GM19328 (cell line): ENCODE data around the gene PPIP5K1.
"Not testable (repeated sequence)": the region's sequence is repeated elsewhere in the genome, so short reads cannot be mapped to it uniquely, and the experiment has no call there.

ENCODE experiments used
- ATAC-seq: cut with Tn5 transposase; IDR thresholded peaks from one replicate; pipeline ENCODE4 v1.9.1; 2021; ENCODE audit warnings: mild to moderate bottlenecking, moderate library complexity; ENCODE audit not compliant: unreplicated experiment

PPIP5K1 gene

DNA sequence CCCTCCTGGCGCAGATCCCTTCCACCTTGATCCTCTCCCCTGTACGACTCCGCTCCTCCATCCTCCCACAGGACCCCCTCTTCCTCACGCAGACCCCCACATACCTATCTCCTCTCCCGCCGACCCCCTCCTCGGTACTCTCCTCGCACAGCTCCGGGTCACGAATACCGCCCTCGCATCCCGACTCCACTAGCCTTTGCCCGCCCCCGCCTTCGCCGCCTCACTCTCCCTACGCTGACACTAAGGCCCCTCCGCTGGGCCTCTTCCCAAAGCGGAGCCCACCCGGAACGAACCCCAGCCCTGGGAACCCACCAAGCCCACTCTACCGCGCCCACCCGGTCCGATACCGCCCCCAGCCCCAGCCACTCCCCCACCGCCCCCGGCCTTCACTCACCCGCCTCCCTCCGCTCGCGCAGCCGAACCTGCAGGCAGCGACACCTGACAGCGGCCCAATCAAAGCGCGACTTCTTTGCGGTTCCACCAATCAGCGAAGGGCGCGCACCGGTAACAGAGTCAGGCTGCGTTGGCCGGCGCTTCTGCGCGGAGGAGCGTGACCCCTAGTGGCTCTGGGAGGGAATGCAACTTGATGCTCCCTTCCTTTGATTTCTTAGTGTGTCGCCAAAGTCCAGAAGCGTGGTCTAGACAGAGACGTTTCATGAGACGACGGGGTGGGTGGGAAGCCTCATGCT lies at the start of gene PPIP5K1:
TSS of gene PPIP5K1 (minus strand) at position 431 of the 689 bp plus-strand sequence. CDS start 5,704 bp downstream, outside the sequence.
- peak; percentile 93 for ATAC-seq

DNA sequence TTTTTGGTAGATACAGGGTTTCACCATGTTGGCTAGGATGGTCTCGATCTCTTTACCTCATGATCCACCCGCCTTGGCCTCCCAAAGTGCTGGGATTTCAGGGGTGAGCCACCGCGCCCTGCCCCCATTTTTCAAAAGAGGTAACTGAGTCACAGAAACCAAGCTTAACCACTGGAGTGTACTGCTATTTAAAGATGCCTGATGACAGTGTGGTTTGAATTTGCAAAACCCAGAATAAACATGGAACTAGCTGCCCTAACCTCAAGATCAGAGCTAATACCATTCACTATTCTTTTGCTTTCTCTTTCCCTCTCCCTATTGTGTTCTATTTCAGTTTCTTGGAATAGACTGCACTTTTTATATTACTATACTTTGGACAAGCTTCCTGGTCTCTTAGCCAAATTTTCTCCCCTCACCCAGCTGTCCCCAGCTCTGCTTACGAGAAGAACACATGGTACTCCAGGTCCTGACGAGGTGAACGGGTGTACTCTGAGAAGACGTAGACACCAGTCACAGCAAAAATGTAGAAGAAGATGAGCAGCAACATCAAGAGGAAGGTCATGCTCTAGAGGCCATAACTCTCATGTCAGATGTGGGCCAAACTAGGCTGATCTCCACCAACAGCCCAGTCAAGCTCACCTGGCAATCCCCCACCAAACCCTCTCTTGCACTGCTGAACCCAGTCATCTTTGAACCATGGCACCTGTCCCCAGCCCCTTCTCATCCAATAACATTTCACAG lies 48.6 kb upstream of the PPIP5K1 start:
- ATAC-seq = not testable (repeated sequence)

DNA sequence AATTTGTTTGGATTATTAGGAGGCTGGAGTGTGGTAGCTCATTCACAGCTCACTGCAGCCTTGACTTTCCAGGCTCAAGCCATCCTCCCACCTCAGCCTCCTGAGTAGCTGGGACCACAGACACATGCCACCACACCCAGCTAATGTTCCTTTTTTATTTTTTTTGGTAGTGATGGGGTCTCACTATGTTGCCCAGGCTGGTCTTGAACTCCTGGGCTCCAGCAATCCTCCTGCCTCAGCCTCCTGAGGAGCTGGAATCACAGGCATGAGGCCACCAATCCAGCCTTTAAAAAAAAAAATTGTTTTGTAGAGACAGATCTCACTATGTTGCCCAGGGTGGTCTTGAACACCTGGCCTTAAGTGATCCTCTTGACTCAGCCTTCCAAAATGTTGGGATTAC lies 36.9 kb upstream of the PPIP5K1 start:
- ATAC-seq = not testable (repeated sequence)

DNA sequence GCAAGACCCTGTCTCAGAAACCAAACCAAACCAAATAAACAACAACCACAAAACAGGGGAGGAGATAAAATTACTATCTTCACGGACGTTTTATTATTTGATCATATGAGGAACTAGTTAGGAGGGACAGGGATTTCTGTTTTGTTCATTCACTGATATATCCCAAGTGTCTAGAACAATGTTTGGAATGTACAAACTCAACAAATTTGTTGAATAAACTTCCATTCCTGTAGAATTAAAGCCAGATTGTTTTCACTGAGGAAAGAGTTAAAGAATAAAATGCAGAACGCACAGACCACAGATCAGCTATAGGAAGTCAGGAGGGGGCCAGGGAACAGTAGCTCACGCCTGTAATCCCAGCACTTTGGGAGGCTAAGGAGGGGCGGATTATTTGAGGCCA lies 35.1 kb upstream of the PPIP5K1 start:
- no peak for ATAC-seq

DNA sequence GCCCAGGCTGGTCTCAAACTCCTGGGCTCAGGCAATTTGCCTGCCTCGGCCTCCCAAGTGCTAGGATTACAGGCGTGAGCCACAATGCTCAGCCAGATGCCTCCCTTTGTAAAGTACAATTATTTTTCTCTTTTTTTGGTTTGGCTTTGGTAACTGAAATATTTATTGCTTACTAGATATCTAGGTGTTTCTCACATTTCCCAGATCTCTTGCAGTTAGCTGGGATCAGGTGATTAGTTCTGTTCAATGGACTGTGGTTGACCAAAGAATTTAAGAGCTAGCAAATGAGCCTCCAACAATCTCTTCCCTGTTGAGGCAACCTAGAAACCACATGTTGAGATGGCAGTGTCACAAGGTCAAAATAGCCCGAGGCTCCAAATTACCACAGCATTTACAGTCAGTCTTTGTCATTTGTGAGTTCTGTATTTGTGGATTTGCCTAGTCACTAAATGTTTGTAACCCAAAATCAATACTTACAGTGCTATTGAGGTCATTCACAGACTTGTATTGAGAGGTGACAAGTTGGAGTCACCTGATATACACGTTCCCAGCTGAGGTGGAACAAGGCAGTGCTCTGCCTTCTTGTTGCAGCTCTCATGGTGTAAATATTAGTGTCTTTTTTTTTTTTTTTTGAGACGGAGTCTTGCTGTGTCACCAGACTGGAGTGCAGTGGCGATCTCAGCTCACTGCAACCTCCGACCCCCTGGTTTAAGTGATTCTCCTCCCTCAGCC lies 32.2 kb upstream of the PPIP5K1 start:
- not testable (repeated sequence) for ATAC-seq

DNA sequence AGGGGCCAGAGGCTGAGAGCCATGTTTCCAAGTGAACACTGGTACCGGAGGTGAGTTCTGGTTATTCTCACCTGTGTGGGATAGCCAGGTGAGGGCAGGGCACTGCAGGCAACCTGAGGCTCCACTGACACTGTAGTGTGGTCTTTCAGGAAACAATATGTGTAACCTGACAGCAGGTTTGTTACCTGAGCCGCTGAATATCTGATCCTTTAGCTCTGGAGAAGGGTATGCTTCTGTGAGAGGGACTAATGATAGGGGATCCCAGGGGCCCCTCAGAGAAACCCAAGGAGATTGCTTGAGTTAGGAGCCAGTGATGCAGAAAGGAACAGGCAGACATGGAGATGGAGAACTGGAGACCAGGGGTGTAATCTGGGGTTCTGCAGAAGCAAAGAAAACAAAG lies 28.7 kb upstream of the PPIP5K1 start, which contains the start of gene STRC:
TSS of gene STRC (minus strand) at position 101 of the 400 bp plus-strand sequence. CDS start at position 23, 78 bp downstream.
- not testable (repeated sequence) for ATAC-seq

DNA sequence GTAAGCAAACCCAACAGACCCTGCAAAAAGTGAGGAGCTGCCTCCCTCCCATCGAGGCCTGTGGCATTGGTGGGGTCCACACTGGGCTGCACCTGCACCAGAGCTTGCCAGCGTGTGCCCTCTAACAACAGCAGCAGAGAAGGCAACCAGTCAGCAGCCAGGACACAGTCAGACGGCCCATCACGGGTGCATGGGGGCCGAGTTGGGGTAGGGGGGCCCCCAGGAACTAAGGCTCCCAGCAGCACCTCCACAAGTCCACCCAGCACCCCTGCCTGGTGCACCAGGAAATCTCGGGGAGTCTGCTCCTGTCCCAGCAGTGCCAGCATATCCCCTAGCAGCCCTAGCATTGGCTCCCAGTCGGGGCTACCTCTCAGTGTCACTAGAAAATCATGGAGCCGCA lies 27.7 kb upstream of the PPIP5K1 start:
- not testable (repeated sequence) for ATAC-seq

DNA sequence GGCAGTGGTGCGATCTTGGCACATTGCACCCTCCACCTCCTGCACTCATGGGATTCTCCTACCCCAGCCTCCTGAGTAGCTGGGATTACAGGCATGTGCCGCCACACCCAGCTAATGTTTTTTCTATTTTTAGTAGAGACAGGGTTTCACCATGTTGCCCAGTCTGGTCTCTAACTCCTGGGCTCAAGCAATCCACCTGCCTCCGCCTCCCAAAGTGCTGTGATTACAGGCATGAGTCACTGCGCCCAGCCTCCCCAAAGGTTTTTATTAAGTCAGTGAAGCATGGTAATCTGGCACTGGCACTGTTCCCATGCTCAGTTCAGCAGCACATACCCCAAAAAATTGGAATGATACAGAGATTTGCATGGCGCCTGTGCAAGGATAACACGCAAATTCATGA lies 12.2 kb upstream of the PPIP5K1 start:
- ATAC-seq = not testable (repeated sequence)

DNA sequence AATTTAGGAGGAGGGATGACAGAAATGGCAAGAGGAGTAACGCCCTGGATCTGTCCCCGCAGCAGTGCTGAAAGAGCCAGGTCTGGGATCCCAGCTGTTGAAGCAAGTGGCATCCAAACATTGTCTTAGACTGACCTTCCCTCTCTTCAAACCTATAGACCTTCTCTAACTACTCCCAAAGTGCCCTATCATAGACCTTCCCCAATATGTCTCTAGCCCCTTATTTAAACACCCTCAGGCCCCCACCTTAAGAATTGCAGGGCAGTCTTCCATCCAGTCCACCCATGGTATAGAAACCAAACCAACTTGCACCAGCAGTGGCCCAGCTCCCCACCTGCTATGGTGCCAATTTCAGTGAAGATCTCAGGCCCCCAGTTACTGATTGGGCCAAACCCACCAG lies 10.2 kb upstream of the PPIP5K1 start:
- not testable (repeated sequence) for ATAC-seq

DNA sequence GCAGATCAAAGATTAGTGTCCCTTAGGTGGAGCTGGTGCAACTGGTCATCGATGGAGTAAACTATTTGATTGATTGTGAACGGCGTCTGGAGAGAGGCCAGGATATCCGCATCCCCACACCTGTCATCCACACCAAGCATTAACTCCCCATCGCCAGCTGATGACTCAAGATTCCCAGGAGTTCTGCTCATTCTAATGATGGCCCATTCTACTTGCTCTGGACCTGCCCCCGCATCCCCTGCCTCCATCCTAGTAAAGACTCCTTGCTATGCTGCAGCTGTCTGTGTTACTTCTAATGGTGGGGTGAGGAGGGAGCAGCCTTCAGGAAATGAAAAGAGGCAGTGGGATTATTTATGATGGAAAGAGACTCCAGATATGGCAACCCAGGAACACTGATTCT lies 9.1 kb upstream of the PPIP5K1 start:
- ATAC-seq = not testable (repeated sequence)

DNA sequence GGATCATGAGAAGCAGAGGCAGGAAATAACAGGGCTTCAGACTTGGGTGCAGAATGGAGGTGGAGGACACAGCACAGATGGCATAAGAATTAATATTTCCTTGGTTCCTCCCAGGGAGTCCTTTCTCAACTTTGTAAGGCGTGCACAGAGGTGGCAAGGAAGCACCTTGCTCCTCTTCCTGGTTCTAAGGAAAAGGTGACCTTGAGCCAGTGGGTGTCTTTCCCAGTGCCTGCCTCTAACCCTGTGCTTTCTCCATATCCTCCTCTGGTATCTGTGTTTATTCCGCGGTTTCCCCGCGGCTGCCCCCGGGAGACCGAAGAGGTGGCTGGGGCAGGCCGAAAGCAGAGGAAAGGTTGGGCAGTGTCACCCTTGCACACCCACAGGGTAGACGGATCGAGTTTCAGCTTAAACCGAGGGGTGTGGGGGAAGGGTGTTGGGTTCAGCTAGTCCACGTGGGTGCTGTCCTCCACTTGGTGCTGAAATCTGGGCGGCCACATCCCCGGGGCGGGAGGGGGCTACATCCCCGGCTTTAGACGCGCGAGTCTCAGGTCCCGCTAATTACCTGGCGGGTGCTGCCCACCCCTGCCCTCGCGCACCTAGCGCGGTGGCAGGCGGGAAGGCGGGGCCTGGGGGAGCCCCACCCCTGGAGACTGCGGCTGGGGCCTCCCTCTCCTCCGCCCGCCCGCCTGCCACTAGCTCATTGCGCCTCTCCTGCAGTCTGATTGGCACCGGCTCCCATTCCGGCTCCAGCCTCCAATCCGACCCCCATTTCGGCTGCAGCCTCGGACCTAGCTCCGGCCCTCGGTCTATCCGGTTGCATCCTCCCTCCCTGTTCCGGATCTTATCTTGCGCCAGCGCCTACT lies 3.6 kb upstream of the PPIP5K1 start, which contains the start of gene CKMT1B:
TSS of gene CKMT1B (plus strand) at position 700 of the 863 bp plus-strand sequence. CDS start 192 bp downstream, outside the sequence.
- ATAC-seq = not testable (repeated sequence)

DNA sequence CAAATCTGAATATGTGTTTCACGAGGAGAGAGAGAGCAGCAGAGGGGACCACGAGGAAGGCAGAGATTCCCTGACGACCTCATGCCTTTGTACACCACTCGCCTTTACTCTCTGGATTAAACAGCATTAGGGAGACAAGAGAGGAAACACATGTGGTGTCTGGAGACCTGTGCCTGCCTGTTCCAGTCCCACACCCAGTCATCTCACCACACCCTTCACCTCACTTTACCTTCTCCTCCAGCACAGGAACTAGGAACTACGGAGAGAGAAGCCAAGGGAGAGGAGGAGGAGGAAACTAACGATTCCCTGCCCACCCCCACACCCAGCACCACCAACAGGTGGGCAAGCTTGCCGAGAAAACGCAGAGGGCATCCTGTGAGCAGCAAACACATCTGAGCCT lies 2.8 kb upstream of the PPIP5K1 start:
- ATAC-seq = not testable (repeated sequence)

DNA sequence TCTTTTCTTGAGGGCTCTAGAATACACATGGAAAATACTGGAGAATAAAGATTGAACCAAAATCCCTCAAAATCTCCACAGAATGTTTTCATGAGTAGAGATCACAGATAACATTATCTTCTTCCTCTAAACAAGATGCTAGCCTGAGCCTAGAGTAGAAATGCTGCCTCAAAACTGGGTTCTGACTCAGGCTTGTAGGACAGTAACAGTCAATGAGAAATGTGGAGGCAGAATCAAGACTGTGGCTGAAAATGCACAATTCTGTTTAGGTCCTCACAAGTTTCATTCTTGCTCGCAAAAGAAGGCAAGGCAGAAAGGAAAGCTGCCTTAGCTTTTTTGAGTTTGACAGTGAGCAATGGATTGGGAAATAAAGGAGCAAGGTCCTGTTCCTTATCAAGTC lies 15.4 kb downstream of the PPIP5K1 start:
- ATAC-seq = not testable (repeated sequence)

DNA sequence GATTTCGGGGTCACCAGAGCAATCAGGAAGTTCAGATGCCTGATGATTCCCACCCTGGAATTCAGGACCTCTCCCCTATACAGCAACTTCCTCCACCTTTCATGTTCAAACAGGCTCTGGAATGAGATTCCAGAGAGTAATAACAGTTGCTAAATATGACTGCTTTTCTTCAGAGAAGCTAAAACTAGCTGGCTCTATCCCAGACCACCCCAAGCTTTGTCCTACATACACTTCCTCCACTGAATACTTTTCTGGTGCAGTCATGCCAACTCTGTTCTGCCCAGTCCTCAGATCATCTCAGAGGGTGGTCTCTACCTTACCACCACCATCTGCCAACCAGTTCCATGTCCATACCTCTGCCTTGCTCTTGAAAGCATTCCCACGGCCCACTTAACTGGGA lies 23.4 kb downstream of the PPIP5K1 start:
- ATAC-seq = not testable (repeated sequence)

DNA sequence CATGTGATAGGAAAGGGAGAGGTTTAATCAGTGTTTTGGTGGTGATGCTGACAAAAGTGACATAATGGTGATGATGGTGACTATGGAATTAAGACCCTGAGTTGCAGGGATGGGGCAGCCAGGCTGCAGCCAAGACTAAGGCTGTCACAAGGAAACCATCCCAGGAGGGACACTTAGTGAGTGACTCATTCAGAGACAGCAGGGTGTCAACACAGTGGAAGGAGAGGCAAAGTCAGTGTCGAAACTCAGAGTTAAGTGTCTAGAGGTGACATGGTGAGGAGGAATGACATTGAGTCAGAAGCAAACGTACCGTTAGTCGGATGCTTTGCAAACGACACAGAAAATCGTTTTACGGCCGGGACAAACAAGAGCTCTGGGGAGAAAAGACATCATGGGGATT lies 26.2 kb downstream of the PPIP5K1 start:
- ATAC-seq = not testable (repeated sequence)

DNA sequence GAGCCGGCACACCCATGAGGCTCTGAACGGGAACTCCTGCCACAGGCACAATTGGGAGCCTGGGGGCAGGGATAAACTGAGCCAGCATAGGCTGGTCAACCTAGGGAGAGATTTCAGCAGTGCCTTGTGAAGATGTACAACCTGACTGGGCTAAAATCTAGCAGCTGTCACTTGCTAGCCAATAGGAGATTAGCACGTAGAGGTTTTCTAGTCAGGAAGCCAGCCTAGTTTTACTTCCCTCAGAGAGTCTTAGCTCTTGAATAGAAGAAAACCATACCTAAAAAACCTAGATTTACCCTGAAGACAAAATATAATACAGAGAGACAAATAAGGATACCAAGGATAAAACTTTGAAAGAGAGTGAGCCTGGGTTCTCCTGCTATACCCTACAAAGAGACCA lies 27.3 kb downstream of the PPIP5K1 start:
- not testable (repeated sequence) for ATAC-seq

DNA sequence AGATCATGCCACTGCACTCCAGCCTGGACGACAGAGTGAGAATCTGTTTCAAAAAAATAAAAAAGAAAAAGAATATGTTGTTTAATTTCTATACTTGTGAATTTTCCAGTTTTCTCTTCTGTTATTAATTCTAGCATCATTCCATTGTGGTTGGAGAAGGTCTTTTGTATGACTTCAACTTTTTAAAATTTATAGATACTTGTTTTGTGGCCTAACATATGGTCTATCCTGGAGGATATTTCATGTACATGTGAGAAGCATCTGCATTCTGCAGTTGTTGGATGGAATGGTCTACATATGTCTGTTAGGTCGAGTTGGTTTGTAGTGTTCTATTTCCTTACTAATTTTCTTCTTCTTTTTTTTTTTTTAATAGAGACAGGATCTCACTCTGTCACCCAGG lies 37.0 kb downstream of the PPIP5K1 start:
- no peak for ATAC-seq

DNA sequence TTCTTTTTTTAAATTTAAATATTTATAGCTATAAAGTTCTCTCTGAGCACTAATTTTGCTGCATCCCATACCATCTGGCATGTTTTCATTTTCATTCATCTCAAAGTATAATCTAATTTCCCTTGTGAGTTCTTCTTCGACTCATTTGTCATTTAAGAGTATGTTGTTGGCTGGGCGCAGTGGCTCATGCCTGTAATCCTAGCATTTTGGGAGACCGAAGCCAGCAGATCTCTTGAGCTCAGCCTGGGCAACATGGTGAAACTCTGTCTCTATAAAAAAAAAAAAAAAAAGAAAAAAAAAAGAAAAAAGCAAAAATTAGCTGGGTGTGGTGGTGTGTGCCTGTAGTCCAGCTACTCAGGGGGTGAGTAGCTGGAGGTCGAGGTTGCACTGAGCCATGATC lies 37.8 kb downstream of the PPIP5K1 start:
- no peak for ATAC-seq

DNA sequence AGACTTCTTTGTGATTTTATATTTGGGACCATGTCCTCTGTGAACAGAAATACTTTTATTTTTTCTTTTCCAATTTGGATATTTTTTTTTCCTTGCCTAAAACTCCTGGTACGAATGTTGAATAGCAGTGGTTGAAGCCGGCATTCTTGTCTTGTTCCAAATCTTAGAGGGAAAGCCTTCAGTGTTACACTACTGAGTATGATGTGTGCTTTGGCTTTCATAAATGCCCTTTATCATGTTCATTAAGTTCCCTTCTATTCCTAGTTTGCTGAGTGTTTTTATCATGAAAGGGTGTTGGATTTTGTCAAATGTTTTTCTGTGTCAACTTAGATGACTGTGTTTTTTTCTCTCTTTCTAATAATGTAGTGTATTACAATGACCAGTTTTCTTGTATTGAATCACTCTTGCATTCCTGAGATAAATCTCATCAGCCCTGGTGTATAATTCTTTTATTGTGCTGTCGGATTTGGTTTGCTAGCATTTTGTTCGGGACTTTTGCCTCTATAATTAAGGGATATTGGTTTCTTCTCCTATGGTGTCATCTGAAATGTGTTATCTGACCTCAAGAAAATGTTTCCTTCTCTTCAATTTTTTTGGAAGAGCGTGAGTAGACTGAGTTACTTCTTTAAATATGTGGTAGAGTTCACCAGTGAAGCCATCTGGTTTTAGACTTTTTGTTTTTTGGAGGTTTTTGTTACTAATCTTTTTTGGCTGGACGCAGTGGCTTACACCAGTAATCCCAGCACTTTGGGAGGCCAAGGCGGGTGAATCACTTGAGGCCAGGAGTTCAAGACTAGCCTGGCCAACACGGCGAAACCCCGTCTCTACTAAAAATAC lies 39.3 kb downstream of the PPIP5K1 start:
- ATAC-seq = no peak
